GM21737 (cell line): ENCODE results near the gene PAPOLB.

Experiments
- ATAC-seq: cut with Tn5 transposase; IDR thresholded peaks from one replicate; pipeline ENCODE4 v1.9.1; 2021; ENCODE audit warnings: mild to moderate bottlenecking, moderate library complexity; ENCODE audit not compliant: unreplicated experiment

Gene PAPOLB

GRCh38 chr7:4878336-4879335 lies 16.8 kb upstream of the PAPOLB start:
- ATAC-seq = no peak

DNA sequence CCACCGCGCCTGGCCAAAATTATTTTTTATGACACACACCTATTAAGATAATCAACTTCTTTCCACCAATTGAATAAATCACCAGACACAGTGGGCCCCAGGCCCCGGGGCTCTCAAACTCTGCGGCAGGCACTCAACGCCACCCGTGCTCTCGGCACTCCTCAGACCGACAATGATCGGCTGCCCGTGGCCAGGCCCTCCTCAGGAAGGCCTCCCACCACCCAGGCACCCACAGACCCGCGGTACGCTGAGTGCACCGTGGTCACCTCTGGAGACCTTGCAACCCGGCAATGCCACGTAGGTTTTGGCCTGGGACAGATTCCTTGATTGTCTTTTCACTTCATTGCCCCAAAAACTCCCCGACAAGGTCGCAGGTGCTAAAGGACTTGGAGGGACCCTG lies 14.8 kb upstream of the PAPOLB start:
- no peak for ATAC-seq

DNA sequence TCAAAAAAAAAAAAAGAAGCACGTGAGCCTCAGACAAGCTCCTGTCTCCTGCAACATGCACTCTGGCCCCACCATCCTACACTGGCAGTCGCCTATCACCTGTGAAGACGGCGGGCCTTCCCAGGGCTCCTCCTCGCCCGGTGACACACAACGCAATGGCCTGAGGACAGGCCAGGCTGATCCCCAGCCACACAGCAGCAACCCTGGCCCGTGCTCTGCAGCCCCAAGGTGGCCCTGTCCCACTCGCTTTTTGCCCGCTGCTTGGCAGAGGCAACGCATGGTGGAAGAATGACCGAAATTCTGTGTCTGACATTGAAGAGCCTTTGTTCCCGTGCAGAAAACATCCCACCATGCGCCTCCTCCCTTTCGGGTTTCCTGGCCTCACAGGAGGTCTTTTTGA lies 13.6 kb upstream of the PAPOLB start:
- ATAC-seq = no peak

GRCh38 chr7:4873071-4873944 lies 11.5 kb upstream of the PAPOLB start:
- no peak for ATAC-seq

GRCh38 chr7:4871930-4872675 lies 10.3 kb upstream of the PAPOLB start:
- ATAC-seq = no peak

DNA sequence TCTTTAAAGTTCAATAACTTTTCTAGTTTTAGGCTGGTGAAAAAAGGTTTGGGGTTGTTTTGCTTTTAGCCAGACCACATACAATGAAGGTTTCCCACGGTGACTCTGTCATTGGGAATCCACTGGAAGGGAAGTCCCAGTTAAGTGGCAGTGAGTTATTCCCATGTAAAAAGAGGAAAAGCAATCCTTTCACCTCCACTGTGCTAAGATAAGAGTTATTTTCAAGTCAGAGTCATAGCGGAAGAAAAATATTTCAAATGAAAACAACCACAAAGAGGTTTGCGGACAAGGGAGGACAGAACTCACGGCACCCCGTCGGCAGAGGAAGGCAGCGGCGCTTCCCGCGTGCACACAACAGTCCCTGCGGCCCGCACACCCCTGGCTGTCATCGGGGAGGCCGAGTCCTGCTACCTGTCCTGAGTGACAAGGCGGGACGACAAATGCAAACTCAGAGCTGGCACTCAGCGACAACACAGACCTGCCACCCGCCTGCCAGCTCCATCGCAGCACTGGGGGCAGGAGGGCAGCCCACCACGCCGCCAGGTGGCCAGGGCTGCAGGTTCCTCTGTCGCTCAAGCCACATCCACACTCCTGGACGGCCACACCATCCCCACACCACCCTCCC lies 9.3 kb upstream of the PAPOLB start:
- no peak for ATAC-seq

DNA sequence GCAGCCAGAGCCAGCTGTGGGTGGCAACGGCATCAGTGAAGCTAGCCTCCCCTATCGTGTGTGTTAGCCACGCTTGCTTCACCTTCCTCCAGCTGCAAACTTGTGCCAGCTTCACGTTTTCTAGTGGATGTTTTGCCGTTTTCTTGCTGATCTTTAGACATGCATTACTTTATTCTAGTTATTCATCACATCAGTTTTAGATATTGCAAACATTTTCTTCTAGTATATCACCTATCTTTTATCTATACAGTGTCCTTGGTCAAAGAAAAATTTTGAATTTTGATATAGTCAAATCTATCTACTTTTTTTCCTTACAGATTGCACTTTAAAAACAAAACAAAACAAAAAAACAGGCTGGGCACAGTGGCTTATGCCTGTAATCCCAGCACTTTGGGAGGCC lies 6.7 kb upstream of the PAPOLB start:
- no peak for ATAC-seq

DNA sequence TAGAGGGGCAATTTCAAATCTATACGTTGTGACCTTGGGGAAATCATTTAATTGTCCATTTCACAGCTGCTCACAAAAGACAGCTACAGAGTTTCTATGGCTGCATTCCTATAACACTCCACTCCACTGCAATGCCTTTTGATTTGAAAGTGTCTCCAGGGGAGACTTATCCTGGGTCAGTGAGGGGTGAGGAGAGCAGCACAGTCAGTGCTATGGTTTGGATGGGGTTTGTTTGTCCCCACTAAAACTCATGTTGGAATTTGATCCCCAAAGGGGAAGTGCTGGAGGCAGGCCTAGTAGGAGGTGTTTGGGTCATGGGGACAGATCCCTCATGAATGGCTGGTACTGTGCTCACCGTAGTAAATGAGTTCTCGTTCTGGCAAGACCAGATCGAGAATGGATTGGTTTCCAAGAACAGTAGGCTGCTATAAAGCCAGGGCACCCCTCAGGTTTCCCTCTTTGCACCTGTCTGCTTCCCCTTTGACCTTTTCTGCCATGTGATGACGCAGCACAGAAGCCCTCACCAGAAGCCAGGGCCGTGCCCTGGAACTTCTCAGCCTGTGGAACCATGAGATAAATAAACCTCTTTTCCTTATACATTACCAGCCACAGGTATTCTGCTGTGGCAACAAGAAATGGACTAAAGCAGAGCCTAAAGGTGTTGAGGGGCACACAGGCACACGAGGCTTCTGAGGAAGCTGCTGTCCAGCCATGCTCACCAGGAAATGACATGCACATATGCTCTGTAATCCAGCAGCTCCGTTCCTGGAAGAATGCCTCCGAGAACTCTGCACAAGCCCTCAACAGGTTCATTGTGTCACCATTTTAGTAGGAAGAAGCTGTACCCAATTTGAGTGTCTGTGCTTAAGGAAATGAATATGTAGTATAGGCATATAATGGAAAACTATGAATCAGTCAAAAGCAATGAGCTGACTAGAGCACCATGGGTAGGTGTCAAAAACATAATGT lies 5.0 kb upstream of the PAPOLB start:
- ATAC-seq = no peak

- ATAC-seq = no peak
Measured at GRCh38 chr7:4862156-4862555, 326 bp upstream of the PAPOLB start.

DNA sequence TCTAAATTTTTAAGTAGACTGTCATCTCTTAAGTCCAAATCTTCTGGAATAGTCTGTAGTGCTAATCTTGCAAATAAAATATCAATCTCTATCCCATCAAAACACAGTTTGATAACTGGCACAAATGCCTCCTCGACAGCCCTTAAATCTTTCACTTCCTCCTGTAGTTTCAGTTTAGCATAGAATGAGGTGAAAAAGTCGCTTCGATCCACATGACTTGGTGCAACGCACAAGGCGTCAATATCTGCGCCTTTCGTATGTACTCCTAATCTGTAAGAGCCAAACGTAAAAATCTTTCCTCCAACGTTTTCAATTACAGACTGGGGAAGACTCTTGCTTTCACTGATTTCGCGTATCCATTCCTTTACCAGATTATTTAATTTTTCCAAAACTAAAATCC lies 603 bp downstream of the PAPOLB start:
- ATAC-seq = no peak

DNA sequence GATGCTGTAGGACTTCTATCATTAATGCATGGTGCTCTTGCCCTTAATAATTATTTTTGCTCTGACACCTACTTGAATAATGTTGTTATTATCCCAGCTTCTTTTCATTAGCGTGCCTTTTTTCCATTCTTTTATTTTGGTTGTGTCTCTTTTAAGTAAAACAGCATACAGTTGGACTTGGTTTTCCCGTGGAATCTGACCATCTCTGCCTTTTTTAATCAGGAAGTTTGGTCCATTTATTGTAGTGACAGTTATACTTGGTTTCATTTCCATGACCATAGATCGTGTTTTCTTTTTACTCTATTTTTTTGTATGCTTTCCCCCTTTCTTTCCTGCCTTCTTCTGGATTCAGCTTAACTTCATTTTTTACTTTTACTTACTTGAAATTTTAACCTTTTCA lies 4.6 kb downstream of the PAPOLB start:
- no peak for ATAC-seq

GRCh38 chr7:4856336-4857057 lies 5.3 kb downstream of the PAPOLB start:
- ATAC-seq = no peak

DNA sequence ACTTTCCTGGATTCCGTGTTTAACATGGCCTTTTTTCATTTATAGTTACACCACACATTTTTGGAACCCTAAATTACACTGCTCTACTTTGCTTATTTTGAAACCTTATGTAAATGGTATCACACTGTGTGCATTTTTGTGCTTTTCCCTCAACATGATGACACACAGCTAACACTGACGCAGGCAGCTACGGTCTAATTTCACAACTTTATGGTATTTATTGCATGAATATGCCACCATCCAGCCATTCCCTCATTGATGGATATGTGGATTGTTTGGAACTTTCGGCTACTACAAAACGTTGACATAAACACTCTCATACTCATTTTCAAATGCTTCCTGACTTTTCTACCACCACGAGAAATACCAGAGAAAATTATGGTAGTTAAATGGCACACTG lies 6.9 kb downstream of the PAPOLB start:
- ATAC-seq = no peak

GRCh38 chr7:4851459-4852422 lies 10.1 kb downstream of the PAPOLB start:
- no peak for ATAC-seq

DNA sequence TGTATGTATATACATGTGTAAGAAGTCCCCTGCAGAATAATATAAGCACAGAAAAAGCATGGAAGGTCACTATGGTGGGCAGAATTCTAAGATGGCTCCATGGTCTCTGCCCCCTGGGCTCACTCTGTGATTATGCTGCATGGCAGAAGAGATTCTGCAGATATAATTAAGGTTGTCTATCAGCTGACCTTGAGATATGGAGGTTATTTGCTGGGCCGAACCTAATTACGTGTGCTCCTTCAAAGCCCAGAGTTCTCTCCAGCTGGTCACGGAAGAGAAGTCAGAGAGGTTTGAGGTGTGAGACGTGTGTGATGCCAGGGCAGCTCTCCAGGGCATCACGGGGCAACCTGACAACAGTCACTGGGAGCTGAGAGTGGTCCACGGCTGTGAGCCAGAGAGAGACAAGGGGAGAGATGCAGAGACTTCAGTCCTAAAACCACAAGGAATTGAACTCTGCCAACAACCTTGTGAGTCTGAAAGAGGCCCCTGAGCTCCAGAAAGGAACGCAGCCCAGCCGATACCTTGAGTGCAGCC lies 11.5 kb downstream of the PAPOLB start:
- no peak for ATAC-seq

- no peak for ATAC-seq
Measured at GRCh38 chr7:4849390-4849789, 12.4 kb downstream of the PAPOLB start.

DNA sequence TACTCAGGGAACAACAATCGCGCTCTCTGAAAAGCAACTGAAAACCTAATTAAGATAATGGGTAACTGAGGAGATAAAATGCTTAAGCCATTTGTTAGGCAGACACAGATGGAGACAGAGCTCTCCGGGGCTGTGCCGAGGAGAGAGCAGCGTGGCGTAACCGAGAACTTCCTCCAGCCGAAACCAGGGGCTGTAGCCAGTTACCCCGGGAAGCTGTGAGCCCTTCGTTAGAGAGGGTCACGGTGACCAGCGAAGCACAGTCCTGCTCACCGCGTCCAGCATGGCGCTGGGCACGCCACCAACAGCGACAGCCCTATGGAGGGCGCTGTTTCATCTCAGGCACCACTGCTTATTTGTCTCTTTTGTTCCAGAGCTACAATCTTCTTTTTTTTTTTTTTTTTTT lies 16.1 kb downstream of the PAPOLB start:
- no peak for ATAC-seq
